K562 (cell line): ENCODE results near the gene MED29. TPM values are rescaled to one million over a fixed set of nuclear protein-coding genes. Genes with fewer than 3 reads are reported as not detected.
A peak's percentile ranks its signal among the peaks of the same experiment; 100 is the strongest.

Experiments used
- EHMT2 ChIP-seq: fragments of 450-650 bp; IDR thresholded peaks from 2 replicates; pipeline ENCODE4 v1.6.1; 2018; ENCODE audit warnings: antibody characterized with exemption
- FOXM1 ChIP-seq, 2 experiments: fragments of 450-650 bp in 1 of 2; sonication (generic) in 1 of 2; formaldehyde crosslinking in 1 of 2; IDR thresholded peaks; 2 replicates each; pipeline versions ENCODE4 v1.6.1 to v1.9.0; 2017 to 2022; ENCODE audit warnings: low read depth in 2 of 2, mild to moderate bottlenecking in 2 of 2, missing genetic modification reagents in 1 of 2, moderate library complexity in 1 of 2
- HDGF ChIP-seq: fragments of 450-650 bp; IDR thresholded peaks from 2 replicates; pipeline ENCODE4 v1.6.1; 2016
- MAZ ChIP-seq, 2 experiments: fragments of 450-650 bp in 1 of 2; sonication (generic) in 1 of 2; formaldehyde crosslinking; IDR thresholded peaks in 1 of 2; conservative IDR thresholded peaks in 1 of 2; 2 replicates each; pipeline versions ENCODE4 v1.4.0 to v1.5.0; 2020; ENCODE audit warnings: mild to moderate bottlenecking in 1 of 2, missing genetic modification reagents in 1 of 2
- MTA2 ChIP-seq: fragments of 450-650 bp; IDR thresholded peaks from 2 replicates; pipeline ENCODE4 v1.6.1; 2016; ENCODE audit warnings: low read depth
- NCOR1 ChIP-seq: fragments of 450-650 bp; IDR thresholded peaks from 2 replicates; pipeline ENCODE4 v1.6.1; 2016; ENCODE audit warnings: mild to moderate bottlenecking, moderate library complexity
- NFIX ChIP-seq: fragments of 250-450 bp; sonication (Bioruptor Pico); IDR thresholded peaks from 2 replicates; pipeline ENCODE4 v1.4.0; 2020; ENCODE audit warnings: low read depth, mild to moderate bottlenecking, moderate library complexity
- OTX1 ChIP-seq: fragments of 450-650 bp; formaldehyde crosslinking; IDR thresholded peaks from 2 replicates; pipeline ENCODE4 v1.4.0; 2022; ENCODE audit warnings: mild to moderate bottlenecking
- TAF15 ChIP-seq: fragments of 200-400 bp; formaldehyde crosslinking; IDR thresholded peaks from 2 replicates; pipeline ENCODE4 v1.6.1; 2017; ENCODE audit warnings: mild to moderate bottlenecking, low read depth, low read length, moderate library complexity
- THRAP3 ChIP-seq: fragments of 450-650 bp; IDR thresholded peaks from 2 replicates; pipeline ENCODE4 v1.6.1; 2016; ENCODE audit warnings: mild to moderate bottlenecking, inconsistent platforms, borderline replicate concordance
- ZNF551 ChIP-seq: fragments of 250-450 bp; sonication (Bioruptor Pico); IDR thresholded peaks from 2 replicates; pipeline ENCODE4 v1.5.0; 2021; ENCODE audit warnings: mild to moderate bottlenecking, moderate library complexity
- ZSCAN29 ChIP-seq: fragments of 450-650 bp; IDR thresholded peaks from 2 replicates; pipeline ENCODE4 v1.6.1; 2017
- polyA plus RNA-seq, 8 experiments: library from polyadenylated mRNA; depleted of rRNA in 4 of 8; stranded (reverse) in 5 of 8; unstranded in 3 of 8; fragments of >200 nt; fragmentation: Nextera tagmentation in 2 of 8; fragmentation: Illumina TruSeq in 1 of 8; extraction: Ambion mirVana in 2 of 8; extraction: Trizol in 1 of 8; gene quantifications; 2 replicates each; pipeline versions ENCODE4 v1.2.1 to v1.2.3, GENCODE V29; 2011 to 2014; ENCODE audit warnings: inconsistent platforms in 1 of 8, missing spikeins in 1 of 8
- total RNA-seq, 7 experiments: library from RNA; depleted of rRNA in 6 of 7; stranded (reverse); fragments of >200 nt in 6 of 7; fragmentation: Illumina TruSeq in 2 of 7; extraction: Trizol in 2 of 7; gene quantifications; 2 replicates each; pipeline versions ENCODE4 v1.2.1 to v1.2.3, GENCODE V29; 2011 to 2021; ENCODE audit warnings: low replicate concordance in 1 of 7
- TF ChIP-seq, protein P1 (sequence below): fragments of 250-450 bp; sonication (Bioruptor Pico); IDR thresholded peaks from 2 replicates; pipeline ENCODE4 v1.4.0; 2020; ENCODE audit warnings: mild to moderate bottlenecking
- TF ChIP-seq, protein P2 (sequence below): sonication (generic); IDR thresholded peaks from 2 replicates; pipeline ENCODE4 v1.6.1; 2016
- TF ChIP-seq, protein P3 (sequence below): sonication (generic); formaldehyde crosslinking; IDR thresholded peaks from 2 replicates; pipeline ENCODE4 v1.8.1; 2023; ENCODE audit warnings: mild to moderate bottlenecking, missing genetic modification reagents
- TF ChIP-seq, protein P4 (sequence below), 2 experiments: fragments of 450-650 bp; IDR thresholded peaks; 2 replicates each; pipeline ENCODE4 v1.6.1; 2016
- TF ChIP-seq, protein P5 (sequence below): IDR thresholded peaks from 3 replicates; pipeline ENCODE4 v1.6.1; 2011; ENCODE audit warnings: borderline replicate concordance, mild to moderate bottlenecking; ENCODE audit not compliant: insufficient read length, insufficient read depth
- TF ChIP-seq, protein P6 (sequence below): conservative IDR thresholded peaks from 2 replicates; pipeline ENCODE4 v1.6.1; 2011; ENCODE audit warnings: low read depth, mild to moderate bottlenecking, low read length; ENCODE audit not compliant: control insufficient read depth

The MED29 gene
- total and polyA plus RNA-seq, 9 of the 15 experiments (the other 6 are each of a cell fraction or from before 2014, with no cell fraction given), result 1.8 to 22.6 (median 12.4) TPM

DNA sequence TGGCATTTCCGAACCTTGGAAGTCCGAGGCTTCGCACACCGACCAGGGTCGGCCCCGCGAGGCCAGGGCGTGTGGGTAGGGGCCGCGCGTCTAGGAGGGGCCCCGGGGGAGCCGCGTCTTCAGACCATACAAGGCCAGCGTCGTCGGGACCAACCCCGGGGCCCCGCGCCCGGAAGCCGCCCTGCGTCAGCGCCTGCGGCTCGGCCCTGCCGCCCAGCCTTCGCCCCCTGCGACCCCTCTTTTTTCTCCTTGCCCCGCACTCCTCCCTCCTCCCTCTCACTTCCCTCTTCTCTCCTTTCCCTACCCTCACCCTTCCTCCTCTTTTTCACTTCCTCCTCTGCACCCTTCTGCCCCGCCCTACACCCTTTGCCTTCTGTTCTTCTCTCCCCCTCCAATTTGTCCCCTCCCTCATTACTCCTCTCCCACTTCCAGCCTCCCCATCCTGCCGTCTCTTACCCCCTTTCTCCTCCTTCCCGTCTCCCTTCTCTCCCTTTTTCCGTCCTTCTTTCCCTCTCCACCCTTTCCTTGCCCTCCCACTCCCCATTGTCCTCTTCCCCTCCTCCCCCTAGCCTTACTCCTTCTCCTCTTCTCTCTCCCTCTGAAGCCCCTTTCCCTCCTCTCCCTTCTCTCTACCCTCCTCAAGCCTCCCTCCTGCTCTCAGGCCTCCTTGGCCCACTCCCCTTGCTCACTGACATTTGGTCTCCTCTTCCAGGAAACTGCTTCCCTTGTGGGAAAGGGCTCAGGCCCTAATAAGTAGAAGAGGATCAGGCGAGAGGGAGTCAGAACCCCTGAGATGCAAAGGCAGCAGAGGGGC is 19.0 kb downstream of the MED29 start (continued):
- TF ChIP-seq, protein P1, sequence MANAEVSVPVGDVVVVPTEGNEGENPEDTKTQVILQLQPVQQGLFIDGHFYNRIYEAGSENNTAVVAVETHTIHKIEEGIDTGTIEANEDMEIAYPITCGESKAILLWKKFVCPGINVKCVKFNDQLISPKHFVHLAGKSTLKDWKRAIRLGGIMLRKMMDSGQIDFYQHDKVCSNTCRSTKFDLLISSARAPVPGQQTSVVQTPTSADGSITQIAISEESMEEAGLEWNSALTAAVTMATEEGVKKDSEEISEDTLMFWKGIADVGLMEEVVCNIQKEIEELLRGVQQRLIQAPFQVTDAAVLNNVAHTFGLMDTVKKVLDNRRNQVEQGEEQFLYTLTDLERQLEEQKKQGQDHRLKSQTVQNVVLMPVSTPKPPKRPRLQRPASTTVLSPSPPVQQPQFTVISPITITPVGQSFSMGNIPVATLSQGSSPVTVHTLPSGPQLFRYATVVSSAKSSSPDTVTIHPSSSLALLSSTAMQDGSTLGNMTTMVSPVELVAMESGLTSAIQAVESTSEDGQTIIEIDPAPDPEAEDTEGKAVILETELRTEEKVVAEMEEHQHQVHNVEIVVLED, result no peak
- TF ChIP-seq TAF15 (no peak), OTX1 (CRISPR knock-in tag) (peak; percentile 94), ZNF551 (CRISPR knock-in tag) (no peak), HDGF (peak; percentile 99; the same call in 1 of the 2 replicates), MAZ (CRISPR knock-in tag; conservative IDR thresholded peaks at IDR 0.05 in 1 of 2, IDR thresholded peaks at IDR 0.05 in 1 of 2) (peak; percentile 14 to 62; a peak in 3 of 4 replicates), MTA2 (peak; percentile 64), EHMT2 (peak; percentile 85), ZSCAN29 (0 out of 2 replicates have a peak, but pooled peaks have one; percentile 7), THRAP3 (0 out of 2 replicates have a peak, but pooled peaks have one; percentile 25), NFIX (CRISPR knock-in tag) (no peak), NCOR1 (peak; percentile 61), FOXM1 (IDR thresholded peaks at IDR 0.05; ENCODE audit: low read depth) (no peak), FOXM1 (CRISPR knock-in tag; IDR thresholded peaks at IDR 0.05; ENCODE audit: low read depth) (no peak)
- TF ChIP-seq, protein P2, sequence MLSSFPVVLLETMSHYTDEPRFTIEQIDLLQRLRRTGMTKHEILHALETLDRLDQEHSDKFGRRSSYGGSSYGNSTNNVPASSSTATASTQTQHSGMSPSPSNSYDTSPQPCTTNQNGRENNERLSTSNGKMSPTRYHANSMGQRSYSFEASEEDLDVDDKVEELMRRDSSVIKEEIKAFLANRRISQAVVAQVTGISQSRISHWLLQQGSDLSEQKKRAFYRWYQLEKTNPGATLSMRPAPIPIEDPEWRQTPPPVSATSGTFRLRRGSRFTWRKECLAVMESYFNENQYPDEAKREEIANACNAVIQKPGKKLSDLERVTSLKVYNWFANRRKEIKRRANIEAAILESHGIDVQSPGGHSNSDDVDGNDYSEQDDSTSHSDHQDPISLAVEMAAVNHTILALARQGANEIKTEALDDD, result no peak
- TF ChIP-seq, protein P3, sequence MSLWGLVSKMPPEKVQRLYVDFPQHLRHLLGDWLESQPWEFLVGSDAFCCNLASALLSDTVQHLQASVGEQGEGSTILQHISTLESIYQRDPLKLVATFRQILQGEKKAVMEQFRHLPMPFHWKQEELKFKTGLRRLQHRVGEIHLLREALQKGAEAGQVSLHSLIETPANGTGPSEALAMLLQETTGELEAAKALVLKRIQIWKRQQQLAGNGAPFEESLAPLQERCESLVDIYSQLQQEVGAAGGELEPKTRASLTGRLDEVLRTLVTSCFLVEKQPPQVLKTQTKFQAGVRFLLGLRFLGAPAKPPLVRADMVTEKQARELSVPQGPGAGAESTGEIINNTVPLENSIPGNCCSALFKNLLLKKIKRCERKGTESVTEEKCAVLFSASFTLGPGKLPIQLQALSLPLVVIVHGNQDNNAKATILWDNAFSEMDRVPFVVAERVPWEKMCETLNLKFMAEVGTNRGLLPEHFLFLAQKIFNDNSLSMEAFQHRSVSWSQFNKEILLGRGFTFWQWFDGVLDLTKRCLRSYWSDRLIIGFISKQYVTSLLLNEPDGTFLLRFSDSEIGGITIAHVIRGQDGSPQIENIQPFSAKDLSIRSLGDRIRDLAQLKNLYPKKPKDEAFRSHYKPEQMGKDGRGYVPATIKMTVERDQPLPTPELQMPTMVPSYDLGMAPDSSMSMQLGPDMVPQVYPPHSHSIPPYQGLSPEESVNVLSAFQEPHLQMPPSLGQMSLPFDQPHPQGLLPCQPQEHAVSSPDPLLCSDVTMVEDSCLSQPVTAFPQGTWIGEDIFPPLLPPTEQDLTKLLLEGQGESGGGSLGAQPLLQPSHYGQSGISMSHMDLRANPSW (CRISPR knock-in tag), result no peak
- TF ChIP-seq, protein P4, sequence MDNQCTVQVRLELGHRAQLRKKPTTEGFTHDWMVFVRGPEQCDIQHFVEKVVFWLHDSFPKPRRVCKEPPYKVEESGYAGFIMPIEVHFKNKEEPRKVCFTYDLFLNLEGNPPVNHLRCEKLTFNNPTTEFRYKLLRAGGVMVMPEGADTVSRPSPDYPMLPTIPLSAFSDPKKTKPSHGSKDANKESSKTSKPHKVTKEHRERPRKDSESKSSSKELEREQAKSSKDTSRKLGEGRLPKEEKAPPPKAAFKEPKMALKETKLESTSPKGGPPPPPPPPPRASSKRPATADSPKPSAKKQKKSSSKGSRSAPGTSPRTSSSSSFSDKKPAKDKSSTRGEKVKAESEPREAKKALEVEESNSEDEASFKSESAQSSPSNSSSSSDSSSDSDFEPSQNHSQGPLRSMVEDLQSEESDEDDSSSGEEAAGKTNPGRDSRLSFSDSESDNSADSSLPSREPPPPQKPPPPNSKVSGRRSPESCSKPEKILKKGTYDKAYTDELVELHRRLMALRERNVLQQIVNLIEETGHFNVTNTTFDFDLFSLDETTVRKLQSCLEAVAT (IDR thresholded peaks at IDR 0.05), result peak; percentile 91 to 95
- TF ChIP-seq, protein P5, sequence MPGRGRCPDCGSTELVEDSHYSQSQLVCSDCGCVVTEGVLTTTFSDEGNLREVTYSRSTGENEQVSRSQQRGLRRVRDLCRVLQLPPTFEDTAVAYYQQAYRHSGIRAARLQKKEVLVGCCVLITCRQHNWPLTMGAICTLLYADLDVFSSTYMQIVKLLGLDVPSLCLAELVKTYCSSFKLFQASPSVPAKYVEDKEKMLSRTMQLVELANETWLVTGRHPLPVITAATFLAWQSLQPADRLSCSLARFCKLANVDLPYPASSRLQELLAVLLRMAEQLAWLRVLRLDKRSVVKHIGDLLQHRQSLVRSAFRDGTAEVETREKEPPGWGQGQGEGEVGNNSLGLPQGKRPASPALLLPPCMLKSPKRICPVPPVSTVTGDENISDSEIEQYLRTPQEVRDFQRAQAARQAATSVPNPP, result no peak
- TF ChIP-seq, protein P6, sequence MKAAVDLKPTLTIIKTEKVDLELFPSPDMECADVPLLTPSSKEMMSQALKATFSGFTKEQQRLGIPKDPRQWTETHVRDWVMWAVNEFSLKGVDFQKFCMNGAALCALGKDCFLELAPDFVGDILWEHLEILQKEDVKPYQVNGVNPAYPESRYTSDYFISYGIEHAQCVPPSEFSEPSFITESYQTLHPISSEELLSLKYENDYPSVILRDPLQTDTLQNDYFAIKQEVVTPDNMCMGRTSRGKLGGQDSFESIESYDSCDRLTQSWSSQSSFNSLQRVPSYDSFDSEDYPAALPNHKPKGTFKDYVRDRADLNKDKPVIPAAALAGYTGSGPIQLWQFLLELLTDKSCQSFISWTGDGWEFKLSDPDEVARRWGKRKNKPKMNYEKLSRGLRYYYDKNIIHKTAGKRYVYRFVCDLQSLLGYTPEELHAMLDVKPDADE, result peak; percentile 73
